HepG2 (cell line): Measurements from ENCODE around the gene TNFSF9. TPM values are rescaled to one million over a fixed set of nuclear protein-coding genes. Genes with fewer than 3 reads are reported as not detected.

Experiments used
- ATAC-seq: fragments of 200-7000 bp; cut with Tn5 transposase; 3 replicates; pipeline ENCODE4 v1.9.1; 2020; ENCODE audit warnings: mild to moderate bottlenecking, moderate library complexity
- BruUV-seq: library from RNA; stranded (reverse); fragments of 400-500 nt; replicated peaks from 2 replicates; lab custom pipeline; 2021; lab: Mats Ljungman, UMichigan
- CTCF ChIA-PET: fragments of 300-600 bp; formaldehyde crosslinking; extraction: SDS; loops from one replicate; lab custom pipeline; 2021; ENCODE audit warnings: low total read pairs, inconsistent platforms, low intra/inter-chr PET ratio; lab: Yijun Ruan, JAX
- POLR2A ChIA-PET: fragments of 350-600 bp; sonication (Branson Sonifier 250); formaldehyde crosslinking; loops from one replicate; lab custom pipeline; 2020; ENCODE audit warnings: antibody characterized with exemption, inconsistent platforms; lab: Yijun Ruan, JAX
- DNase-seq: peaks from one replicate; pipeline ENCODE4 v3.0.0-alpha.2; 2015; ENCODE audit warnings: low spot score
- FAIRE-seq: peaks from 3 replicates; lab custom pipeline; 2011; peaks lifted over from hg19 to GRCh38; lab: Jason Lieb, UNC
- H2AFZ ChIP-seq: one replicate; pipeline ENCODE4 v1.6.1; 2011; ENCODE audit warnings: low read length, inconsistent platforms
- H3K27ac ChIP-seq: fragments of 300-600 bp; 3 replicates; pipeline ENCODE4 v1.8.0; 2011; ENCODE audit warnings: mixed run types, mild to moderate bottlenecking, mixed read lengths, low read length, inconsistent platforms; ENCODE audit not compliant: insufficient read depth; ENCODE audit errors: extremely low read length
- H3K27me3 ChIP-seq, 2 experiments: fragments of 200-600 bp in 1 of 2; 2 replicates in 1 of 2; 3 replicates in 1 of 2; pipeline versions ENCODE4 v1.6.0 to v1.8.0; 2011; ENCODE audit warnings: low read length in 2 of 2, mild to moderate bottlenecking in 2 of 2, moderate library complexity in 2 of 2, inconsistent platforms in 1 of 2; ENCODE audit not compliant: insufficient read depth in 2 of 2, control insufficient read depth in 1 of 2
- H3K36me3 ChIP-seq, 2 experiments: fragments of 200-600 bp in 1 of 2; replicated peaks in 1 of 2; 2 replicates in 1 of 2; 3 replicates in 1 of 2; pipeline versions ENCODE4 v1.5.1 to v1.8.0; 2011; ENCODE audit warnings: low read length in 2 of 2, inconsistent platforms in 1 of 2; ENCODE audit not compliant: insufficient read depth in 2 of 2, control insufficient read depth in 1 of 2
- H3K4me1 ChIP-seq: 2 replicates; pipeline ENCODE4 v1.5.1; 2012; ENCODE audit warnings: low read length, inconsistent platforms; ENCODE audit not compliant: insufficient read depth
- H3K4me2 ChIP-seq: 2 replicates; pipeline ENCODE4 v1.6.0; 2011; ENCODE audit warnings: low read depth, low read length, inconsistent platforms
- H3K4me3 ChIP-seq, 3 experiments: fragments of 200-600 bp in 1 of 3; sonication (generic), shearing (Covaris generic) in 1 of 3; replicated peaks in 1 of 3; 2 replicates each; pipeline ENCODE4 v1.5.1; 2011 to 2016; ENCODE audit warnings: low read length in 3 of 3, inconsistent platforms in 2 of 3, low read depth in 2 of 3, mild to moderate bottlenecking in 2 of 3, control low read depth in 1 of 3, mixed read lengths in 1 of 3; ENCODE audit not compliant: insufficient read depth in 1 of 3
- H3K79me2 ChIP-seq: one replicate; pipeline ENCODE4 v1.6.1; 2011; ENCODE audit warnings: low read length, inconsistent platforms; ENCODE audit not compliant: insufficient read depth
- H3K9ac ChIP-seq: 2 replicates; pipeline ENCODE4 v1.6.0; 2011; ENCODE audit warnings: mild to moderate bottlenecking, low read depth, low read length, inconsistent platforms; ENCODE audit not compliant: insufficient read depth
- H3K9me3 ChIP-seq: 2 replicates; pipeline ENCODE4 v1.5.1; 2012; ENCODE audit warnings: mild to moderate bottlenecking, low read length
- H4K20me1 ChIP-seq: 2 replicates; pipeline ENCODE4 v1.6.0; 2011; ENCODE audit warnings: inconsistent platforms, mild to moderate bottlenecking, low read length, moderate library complexity; ENCODE audit not compliant: insufficient read depth
- CBX2 ChIP-seq, 2 experiments: fragments of 200-600 bp in 1 of 2; sonication (generic); formaldehyde crosslinking in 1 of 2; IDR thresholded peaks; 2 replicates each; pipeline versions ENCODE4 v1.7.0 to v1.8.1; 2018 to 2022; ENCODE audit warnings: low read depth in 2 of 2, low read length in 1 of 2, mild to moderate bottlenecking in 1 of 2, missing genetic modification reagents in 1 of 2
- TFAP4 ChIP-seq: sonication (generic); IDR thresholded peaks from 2 replicates; pipeline ENCODE4 v1.6.1; 2016; ENCODE audit warnings: low read depth, borderline replicate concordance
- TGIF2 ChIP-seq: IDR thresholded peaks from 2 replicates; pipeline ENCODE4 v1.6.1; 2016; ENCODE audit warnings: control low read depth, missing compliant biosample characterization
- ZNF12 ChIP-seq: sonication (generic); formaldehyde crosslinking; IDR thresholded peaks from 2 replicates; pipeline ENCODE4 v1.5.0; 2020; ENCODE audit warnings: missing genetic modification reagents
- ZNF234 ChIP-seq: sonication (generic); formaldehyde crosslinking; conservative IDR thresholded peaks from 2 replicates; pipeline ENCODE4 v1.5.1; 2020; ENCODE audit warnings: mild to moderate bottlenecking, missing genetic modification reagents
- ZNF589 ChIP-seq: sonication (generic); formaldehyde crosslinking; conservative IDR thresholded peaks from 2 replicates; pipeline ENCODE4 v1.8.0; 2022; ENCODE audit warnings: mild to moderate bottlenecking, moderate library complexity, missing genetic modification reagents
- ZNF850 ChIP-seq: sonication (generic); formaldehyde crosslinking; conservative IDR thresholded peaks from 2 replicates; pipeline ENCODE4 v1.9.0; 2021; ENCODE audit warnings: mild to moderate bottlenecking, missing genetic modification reagents
- WGBS: methylation state at CpG from one replicate; pipeline ENCODE4 v1.1.6; 2017; ENCODE audit warnings: low lambda C conversion rate; 5-methylcytosine and 5-hydroxymethylcytosine counted together
- in situ Hi-C: cut with HindIII; loops from 2 replicates; pipeline ENCODE4 v1.10.0; 2017; ENCODE audit warnings: low pct_unique_long_range_greater_than_20kb; ENCODE audit not compliant: extremely low pct_ligation_motif_present
- intact Hi-C: fragments of 100-400 bp; cut with micrococcal nuclease; formaldehyde crosslinking; loops from one replicate; pipeline ENCODE4 v1.10.0; 2022; ENCODE audit not compliant: unreplicated experiment
- polyA plus RNA-seq, 8 experiments: library from polyadenylated mRNA; depleted of rRNA in 3 of 8; stranded (reverse) in 7 of 8; unstranded in 1 of 8; fragments of >200 nt; fragmentation: Illumina TruSeq in 4 of 8; extraction: Trizol in 4 of 8; gene quantifications; 2 replicates each; pipeline versions ENCODE4 v1.2.1 to v1.2.3, GENCODE V29; 2011 to 2016; ENCODE audit warnings: low read depth in 4 of 8, missing spikeins in 1 of 8, mixed read lengths in 1 of 8; ENCODE audit not compliant: insufficient read depth in 1 of 8
- total RNA-seq, 5 experiments: library from RNA; depleted of rRNA; stranded (reverse); fragments of >200 nt; fragmentation: Illumina TruSeq; extraction: Trizol; gene quantifications; 2 replicates each; pipeline ENCODE4 v1.2.3, GENCODE V29; 2016; ENCODE audit warnings: low read depth in 1 of 5
- TF ChIP-seq, protein P1 (sequence below): sonication (generic); formaldehyde crosslinking; IDR thresholded peaks from 2 replicates; pipeline ENCODE4 v1.4.0; 2020; ENCODE audit warnings: mild to moderate bottlenecking, low read depth, missing genetic modification reagents
- TF ChIP-seq, protein P2 (sequence below): fragments of 450-650 bp; IDR thresholded peaks from 2 replicates; pipeline ENCODE4 v1.6.1; 2016
- TF ChIP-seq, protein P3 (sequence below): sonication (generic); formaldehyde crosslinking; IDR thresholded peaks from 2 replicates; pipeline ENCODE4 v1.4.0; 2020; ENCODE audit warnings: mild to moderate bottlenecking, missing genetic modification reagents, borderline replicate concordance
- TF ChIP-seq, protein P4 (sequence below): IDR thresholded peaks from 2 replicates; pipeline ENCODE4 v1.6.1; 2012; ENCODE audit warnings: inconsistent platforms
- TF ChIP-seq, protein P5 (sequence below): fragments of 450-650 bp; IDR thresholded peaks from 2 replicates; pipeline ENCODE4 v1.6.1; 2017

Gene TNFSF9
- total and polyA plus RNA-seq, 2 of the 13 experiments (the other 11 are each of a cell fraction or from before 2014, with no cell fraction given) = 1.0 to 1.8 TPM

GRCh38 chr19:6503407-6504201 lies 27.2 kb upstream of the TNFSF9 start:
- ChIA-PET CTCF (no interaction called here), POLR2A (no interaction called here)
- no peaks in the 10 kb centered on the region for H4K20me1 ChIP-seq
- H3K79me2 ChIP-seq = no peaks in the 10 kb centered on the region
- no peak overlapping the region for H3K27ac ChIP-seq
- no peak overlapping the region for H3K4me3 ChIP-seq
- BruUV-seq = no TSS peak
- intact Hi-C loops = no loop called here
- no peak overlapping the region for H3K4me2 ChIP-seq
- H3K27me3 ChIP-seq = peaks cover 3 to 33% of the 10 kb centered on the region in 2 experiments
- no peaks in the 10 kb centered on the region for H3K36me3 ChIP-seq
- ATAC-seq (no peak), DNase-seq (no peak), FAIRE-seq (no peak)
- H3K4me1 ChIP-seq = peaks cover 10% of the 10 kb centered on the region
- in situ Hi-C loops = no loop called here
- H3K9ac ChIP-seq = no peak overlapping the region
- no peaks in the 10 kb centered on the region for H3K9me3 ChIP-seq
- 71% methylated on average over 9 of the region's 9 CpGs for WGBS
- H2AFZ ChIP-seq = no peak overlapping the region
- TF ChIP-seq, protein P1, sequence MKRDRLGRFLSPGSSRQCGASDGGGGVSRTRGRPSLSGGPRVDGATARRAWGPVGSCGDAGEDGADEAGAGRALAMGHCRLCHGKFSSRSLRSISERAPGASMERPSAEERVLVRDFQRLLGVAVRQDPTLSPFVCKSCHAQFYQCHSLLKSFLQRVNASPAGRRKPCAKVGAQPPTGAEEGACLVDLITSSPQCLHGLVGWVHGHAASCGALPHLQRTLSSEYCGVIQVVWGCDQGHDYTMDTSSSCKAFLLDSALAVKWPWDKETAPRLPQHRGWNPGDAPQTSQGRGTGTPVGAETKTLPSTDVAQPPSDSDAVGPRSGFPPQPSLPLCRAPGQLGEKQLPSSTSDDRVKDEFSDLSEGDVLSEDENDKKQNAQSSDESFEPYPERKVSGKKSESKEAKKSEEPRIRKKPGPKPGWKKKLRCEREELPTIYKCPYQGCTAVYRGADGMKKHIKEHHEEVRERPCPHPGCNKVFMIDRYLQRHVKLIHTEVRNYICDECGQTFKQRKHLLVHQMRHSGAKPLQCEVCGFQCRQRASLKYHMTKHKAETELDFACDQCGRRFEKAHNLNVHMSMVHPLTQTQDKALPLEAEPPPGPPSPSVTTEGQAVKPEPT = no peak
- TF ChIP-seq ZNF234 (CRISPR knock-in tag) = no peak
- TF ChIP-seq ZNF850 (CRISPR knock-in tag) = no peak
- no peak for TF ChIP-seq ZNF12
- TF ChIP-seq ZNF589 (CRISPR knock-in tag) = no peak
- TF ChIP-seq TGIF2 (CRISPR knock-in tag) = no peak
- no peak for TF ChIP-seq TFAP4
- TF ChIP-seq, protein P2, sequence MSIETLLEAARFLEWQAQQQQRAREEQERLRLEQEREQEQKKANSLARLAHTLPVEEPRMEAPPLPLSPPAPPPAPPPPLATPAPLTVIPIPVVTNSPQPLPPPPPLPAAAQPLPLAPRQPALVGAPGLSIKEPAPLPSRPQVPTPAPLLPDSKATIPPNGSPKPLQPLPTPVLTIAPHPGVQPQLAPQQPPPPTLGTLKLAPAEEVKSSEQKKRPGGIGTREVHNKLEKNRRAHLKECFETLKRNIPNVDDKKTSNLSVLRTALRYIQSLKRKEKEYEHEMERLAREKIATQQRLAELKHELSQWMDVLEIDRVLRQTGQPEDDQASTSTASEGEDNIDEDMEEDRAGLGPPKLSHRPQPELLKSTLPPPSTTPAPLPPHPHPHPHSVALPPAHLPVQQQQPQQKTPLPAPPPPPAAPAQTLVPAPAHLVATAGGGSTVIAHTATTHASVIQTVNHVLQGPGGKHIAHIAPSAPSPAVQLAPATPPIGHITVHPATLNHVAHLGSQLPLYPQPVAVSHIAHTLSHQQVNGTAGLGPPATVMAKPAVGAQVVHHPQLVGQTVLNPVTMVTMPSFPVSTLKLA = no peak
- TF ChIP-seq, protein P3, sequence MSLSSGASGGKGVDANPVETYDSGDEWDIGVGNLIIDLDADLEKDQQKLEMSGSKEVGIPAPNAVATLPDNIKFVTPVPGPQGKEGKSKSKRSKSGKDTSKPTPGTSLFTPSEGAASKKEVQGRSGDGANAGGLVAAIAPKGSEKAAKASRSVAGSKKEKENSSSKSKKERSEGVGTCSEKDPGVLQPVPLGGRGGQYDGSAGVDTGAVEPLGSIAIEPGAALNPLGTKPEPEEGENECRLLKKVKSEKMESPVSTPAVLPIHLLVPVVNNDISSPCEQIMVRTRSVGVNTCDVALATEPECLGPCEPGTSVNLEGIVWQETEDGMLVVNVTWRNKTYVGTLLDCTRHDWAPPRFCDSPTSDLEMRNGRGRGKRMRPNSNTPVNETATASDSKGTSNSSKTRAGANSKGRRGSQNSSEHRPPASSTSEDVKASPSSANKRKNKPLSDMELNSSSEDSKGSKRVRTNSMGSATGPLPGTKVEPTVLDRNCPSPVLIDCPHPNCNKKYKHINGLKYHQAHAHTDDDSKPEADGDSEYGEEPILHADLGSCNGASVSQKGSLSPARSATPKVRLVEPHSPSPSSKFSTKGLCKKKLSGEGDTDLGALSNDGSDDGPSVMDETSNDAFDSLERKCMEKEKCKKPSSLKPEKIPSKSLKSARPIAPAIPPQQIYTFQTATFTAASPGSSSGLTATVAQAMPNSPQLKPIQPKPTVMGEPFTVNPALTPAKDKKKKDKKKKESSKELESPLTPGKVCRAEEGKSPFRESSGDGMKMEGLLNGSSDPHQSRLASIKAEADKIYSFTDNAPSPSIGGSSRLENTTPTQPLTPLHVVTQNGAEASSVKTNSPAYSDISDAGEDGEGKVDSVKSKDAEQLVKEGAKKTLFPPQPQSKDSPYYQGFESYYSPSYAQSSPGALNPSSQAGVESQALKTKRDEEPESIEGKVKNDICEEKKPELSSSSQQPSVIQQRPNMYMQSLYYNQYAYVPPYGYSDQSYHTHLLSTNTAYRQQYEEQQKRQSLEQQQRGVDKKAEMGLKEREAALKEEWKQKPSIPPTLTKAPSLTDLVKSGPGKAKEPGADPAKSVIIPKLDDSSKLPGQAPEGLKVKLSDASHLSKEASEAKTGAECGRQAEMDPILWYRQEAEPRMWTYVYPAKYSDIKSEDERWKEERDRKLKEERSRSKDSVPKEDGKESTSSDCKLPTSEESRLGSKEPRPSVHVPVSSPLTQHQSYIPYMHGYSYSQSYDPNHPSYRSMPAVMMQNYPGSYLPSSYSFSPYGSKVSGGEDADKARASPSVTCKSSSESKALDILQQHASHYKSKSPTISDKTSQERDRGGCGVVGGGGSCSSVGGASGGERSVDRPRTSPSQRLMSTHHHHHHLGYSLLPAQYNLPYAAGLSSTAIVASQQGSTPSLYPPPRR (CRISPR knock-in tag) = no peak
- TF ChIP-seq CBX2 (IDR thresholded peaks at IDR 0.05; ENCODE audit: low read depth, low read length) = no peak
- TF ChIP-seq CBX2 (CRISPR knock-in tag; IDR thresholded peaks at IDR 0.05; ENCODE audit: low read depth) = no peak
- TF ChIP-seq, protein P4, sequence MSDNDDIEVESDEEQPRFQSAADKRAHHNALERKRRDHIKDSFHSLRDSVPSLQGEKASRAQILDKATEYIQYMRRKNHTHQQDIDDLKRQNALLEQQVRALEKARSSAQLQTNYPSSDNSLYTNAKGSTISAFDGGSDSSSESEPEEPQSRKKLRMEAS = no peak
- TF ChIP-seq, protein P5, sequence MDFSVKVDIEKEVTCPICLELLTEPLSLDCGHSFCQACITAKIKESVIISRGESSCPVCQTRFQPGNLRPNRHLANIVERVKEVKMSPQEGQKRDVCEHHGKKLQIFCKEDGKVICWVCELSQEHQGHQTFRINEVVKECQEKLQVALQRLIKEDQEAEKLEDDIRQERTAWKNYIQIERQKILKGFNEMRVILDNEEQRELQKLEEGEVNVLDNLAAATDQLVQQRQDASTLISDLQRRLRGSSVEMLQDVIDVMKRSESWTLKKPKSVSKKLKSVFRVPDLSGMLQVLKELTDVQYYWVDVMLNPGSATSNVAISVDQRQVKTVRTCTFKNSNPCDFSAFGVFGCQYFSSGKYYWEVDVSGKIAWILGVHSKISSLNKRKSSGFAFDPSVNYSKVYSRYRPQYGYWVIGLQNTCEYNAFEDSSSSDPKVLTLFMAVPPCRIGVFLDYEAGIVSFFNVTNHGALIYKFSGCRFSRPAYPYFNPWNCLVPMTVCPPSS = no peak
